ENCODE data around the gene MLEC.

Gene MLEC

DNA sequence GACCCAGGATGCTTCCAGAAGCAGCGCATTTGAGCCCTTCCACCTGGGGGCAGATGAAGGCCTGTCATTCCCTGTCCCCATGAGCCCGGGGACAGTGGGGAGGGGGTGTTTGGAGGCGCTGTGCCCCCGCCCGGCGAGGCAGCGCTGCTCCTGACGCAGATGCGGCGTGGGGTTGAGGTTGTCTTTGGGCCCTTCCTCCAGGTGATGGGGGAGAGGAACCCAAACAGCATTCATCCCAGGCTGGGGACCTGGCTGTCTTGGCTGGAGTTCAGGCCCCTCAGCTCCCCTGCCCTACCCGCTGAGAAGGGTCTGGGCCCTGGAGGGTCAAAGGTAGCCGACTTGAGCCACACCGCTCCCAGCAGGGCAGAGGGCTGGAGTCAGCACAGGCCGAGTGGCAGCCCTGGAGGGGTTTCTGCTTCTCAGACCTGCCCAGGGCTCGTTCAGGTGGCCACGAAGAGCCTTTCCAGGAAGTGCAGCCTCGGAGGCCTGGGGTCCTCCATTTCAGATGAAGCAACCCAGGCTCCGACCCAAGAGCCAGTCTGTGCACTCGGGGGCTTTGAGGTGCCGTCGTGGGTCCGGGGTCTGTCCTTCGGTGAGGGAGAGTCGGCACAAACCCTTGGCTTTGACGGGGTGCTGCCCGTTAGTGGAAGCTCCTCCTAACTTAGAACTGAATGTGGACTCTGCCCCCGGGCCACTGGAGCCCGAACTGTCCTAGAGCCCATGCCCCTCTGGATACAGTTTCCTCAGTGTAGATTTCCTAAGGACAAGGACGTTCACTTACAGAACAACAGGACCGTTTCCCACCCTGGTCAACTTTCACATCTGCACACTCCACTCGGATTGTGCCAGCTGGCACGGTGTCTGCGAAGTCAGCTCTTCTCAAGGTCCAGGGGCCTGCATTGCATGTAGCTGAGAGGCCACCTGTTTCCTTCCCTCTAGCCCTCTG lies 54.8 kb downstream of the MLEC start:
- DNase-seq (ENCODE audit: low read depth in 2 of 2) = no peak

GRCh38 chr12:120744922-120745493 lies 58.1 kb downstream of the MLEC start:
- no peak for DNase-seq (ENCODE audit: low read depth in 2 of 2)

DNA sequence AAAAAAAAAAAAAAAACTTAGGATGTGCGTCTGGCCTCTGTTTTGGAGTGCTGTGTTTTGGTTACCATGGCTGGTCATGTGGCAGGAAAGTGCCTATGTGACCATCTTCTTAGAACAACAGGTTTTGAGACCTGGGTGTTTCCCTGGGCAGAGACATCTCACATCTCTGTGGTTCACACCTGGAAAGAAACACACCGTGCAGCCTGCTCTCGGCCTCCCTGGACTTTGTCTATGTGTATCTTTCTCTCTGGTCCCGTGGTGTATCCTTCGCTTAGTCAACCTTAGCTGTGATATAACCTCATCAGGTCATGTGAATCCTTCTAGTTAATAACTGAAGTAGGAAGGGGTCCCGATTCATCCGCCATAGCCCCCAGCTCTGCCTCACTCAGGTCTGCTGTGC lies 61.3 kb downstream of the MLEC start:
- no peak for DNase-seq (ENCODE audit: low read depth in 2 of 2)

DNA sequence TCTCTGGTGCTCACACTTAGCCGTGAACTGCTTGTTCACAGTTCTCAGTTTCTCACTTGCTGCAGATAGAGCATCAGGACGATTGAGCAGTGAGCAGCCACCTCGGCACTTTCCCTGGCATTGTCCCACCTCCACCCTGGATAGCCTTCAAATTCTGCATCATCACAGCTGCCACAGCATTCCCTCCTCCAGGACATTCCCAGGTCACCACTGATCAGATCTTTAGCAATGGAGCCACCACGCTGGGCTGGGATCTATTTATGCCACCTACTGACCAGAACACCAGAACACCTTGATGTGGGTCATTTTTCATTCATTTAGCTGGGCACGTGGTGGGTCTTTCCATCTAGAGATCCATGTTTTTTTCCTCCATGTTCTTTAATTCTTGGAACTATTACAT lies 62.3 kb downstream of the MLEC start:
- no peak for DNase-seq (ENCODE audit: low read depth in 2 of 2)

DNA sequence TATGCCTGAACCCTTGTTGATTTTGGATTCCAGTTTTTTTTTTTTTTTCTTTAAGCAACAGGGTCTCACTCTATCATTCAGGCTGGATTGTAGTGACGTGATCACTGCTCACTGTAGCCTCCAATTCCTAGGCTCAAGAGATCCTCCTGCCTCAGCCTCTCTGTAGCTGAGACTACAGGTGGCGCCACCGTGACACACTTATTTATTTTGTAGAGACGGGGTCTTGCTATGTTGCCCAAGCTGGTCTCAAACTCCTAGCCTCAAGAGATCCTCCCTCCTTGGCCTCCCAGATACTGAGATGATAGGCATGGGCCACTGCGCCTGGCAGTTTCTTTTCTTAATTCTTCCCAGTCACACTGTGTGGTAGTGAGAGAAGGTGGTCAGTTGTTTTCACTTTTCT lies 63.9 kb downstream of the MLEC start:
- DNase-seq (ENCODE audit: low read depth in 2 of 2) = no peak

DNA sequence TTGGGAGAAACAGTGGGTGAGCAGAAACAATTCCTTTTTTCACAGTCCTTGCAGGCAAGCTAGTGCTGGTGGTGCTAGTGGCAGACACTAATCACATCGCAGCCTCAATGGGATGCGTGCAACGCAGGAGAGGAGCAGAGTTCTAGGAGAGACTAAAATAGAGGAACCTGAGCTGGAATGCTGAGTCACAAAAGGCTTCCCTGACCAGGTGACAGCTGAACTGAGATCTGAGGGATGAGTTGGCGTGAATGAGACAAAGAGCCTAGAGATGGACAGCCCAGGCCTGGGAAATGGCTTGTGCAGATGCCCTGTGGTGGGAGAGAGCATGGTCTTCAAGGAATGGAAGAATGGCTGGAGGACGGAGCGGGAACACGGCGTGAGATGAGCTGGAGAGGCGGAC lies 64.4 kb downstream of the MLEC start:
- DNase-seq (ENCODE audit: low read depth in 2 of 2) = no peak

Measured in fibroblast of skin of left biceps (primary cell).